OCI-LY1 (cell line): ENCODE measurements around the gene UPK3B.
"Not testable (repeated sequence)": the region's sequence is repeated elsewhere in the genome, so short reads cannot be mapped to it uniquely, and the experiment has no call there.

ENCODE experiments used
- EZH2 ChIP-seq: fragments of 200-600 bp; sonication (generic), shearing (Covaris generic); IDR thresholded peaks from 2 replicates; pipeline ENCODE4 v1.8.0; 2017; ENCODE audit warnings: borderline replicate concordance, mixed run types, mild to moderate bottlenecking, antibody characterized with exemption, low read length, moderate library complexity, mixed read lengths
- TF ChIP-seq, protein P1 (sequence below): fragments of 200-600 bp; sonication (generic), shearing (Covaris generic); IDR thresholded peaks from 2 replicates; pipeline ENCODE4 v1.5.1; 2017; ENCODE audit warnings: mild to moderate bottlenecking, antibody characterized with exemption, low read length, moderate library complexity, mixed read lengths

DNA sequence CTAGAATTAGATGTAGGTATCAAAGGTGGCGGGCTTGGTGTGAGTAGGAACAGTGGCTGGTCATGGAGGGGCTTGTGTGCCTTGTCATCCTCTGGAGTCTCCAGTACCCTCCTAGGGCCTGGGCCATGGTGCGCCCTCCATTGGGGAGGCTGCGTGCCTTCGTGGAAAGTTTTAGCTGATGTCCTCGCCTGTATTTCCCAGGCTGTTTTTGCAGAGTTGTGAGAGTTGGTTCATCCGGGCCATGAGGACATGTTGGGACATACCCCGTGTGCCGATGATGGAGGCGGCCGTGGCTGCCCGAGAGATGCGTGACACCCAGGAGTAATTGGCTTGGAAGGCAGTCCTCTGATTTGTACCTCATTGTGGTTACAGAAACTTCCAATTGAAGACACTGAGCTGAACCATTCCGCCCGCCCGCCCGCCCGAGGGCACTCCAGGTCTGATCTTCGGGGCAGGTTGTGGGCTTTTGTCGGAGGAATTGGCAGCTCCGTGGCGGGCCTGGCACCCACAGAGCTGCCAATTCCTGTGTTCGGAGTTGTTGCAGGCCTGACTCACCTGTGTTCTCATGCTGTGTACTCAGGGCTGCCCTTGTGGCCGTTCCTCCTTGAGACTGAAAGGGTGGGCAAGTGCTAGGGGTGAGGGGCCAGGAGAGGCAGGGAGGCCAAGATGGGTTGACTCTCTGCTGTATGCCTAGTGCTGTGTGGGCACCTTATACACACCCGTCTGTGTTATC, 33.4 kb upstream of the UPK3B start:
- TF ChIP-seq, protein P1, sequence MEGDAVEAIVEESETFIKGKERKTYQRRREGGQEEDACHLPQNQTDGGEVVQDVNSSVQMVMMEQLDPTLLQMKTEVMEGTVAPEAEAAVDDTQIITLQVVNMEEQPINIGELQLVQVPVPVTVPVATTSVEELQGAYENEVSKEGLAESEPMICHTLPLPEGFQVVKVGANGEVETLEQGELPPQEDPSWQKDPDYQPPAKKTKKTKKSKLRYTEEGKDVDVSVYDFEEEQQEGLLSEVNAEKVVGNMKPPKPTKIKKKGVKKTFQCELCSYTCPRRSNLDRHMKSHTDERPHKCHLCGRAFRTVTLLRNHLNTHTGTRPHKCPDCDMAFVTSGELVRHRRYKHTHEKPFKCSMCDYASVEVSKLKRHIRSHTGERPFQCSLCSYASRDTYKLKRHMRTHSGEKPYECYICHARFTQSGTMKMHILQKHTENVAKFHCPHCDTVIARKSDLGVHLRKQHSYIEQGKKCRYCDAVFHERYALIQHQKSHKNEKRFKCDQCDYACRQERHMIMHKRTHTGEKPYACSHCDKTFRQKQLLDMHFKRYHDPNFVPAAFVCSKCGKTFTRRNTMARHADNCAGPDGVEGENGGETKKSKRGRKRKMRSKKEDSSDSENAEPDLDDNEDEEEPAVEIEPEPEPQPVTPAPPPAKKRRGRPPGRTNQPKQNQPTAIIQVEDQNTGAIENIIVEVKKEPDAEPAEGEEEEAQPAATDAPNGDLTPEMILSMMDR, result not testable (repeated sequence)
- not testable (repeated sequence) for TF ChIP-seq EZH2
